ENCODE data around the gene APOBEC3B.

Gene APOBEC3B

GRCh38 chr22:38963872-38964271 is 18.3 kb upstream of the APOBEC3B start:
- no peak for DNase-seq (ENCODE audit: low read depth)
- no peak overlapping the region for H3K4me3 ChIP-seq (ENCODE audit: low read depth, low read length)
- no peak for TF ChIP-seq CTCF (IDR thresholded peaks at IDR 0.05; ENCODE audit: insufficient read depth, low read depth, low read length, missing control alignments)

GRCh38 chr22:38964306-38964705 is 17.8 kb upstream of the APOBEC3B start:
- no peak for TF ChIP-seq CTCF (IDR thresholded peaks at IDR 0.05; ENCODE audit: insufficient read depth, low read depth, low read length, missing control alignments)
- H3K4me3 ChIP-seq (ENCODE audit: low read depth, low read length): no peak overlapping the region
- no peak for DNase-seq (ENCODE audit: low read depth)

- H3K4me3 ChIP-seq (ENCODE audit: low read depth, low read length): no peak overlapping the region
- no peak for TF ChIP-seq CTCF (IDR thresholded peaks at IDR 0.05; ENCODE audit: insufficient read depth, low read depth, low read length, missing control alignments)
- no peak for DNase-seq (ENCODE audit: low read depth)
These were observed 17.2 kb upstream of the APOBEC3B start for GRCh38 chr22:38964989-38965388.

- DNase-seq (ENCODE audit: low read depth): no peak
- H3K4me3 ChIP-seq (ENCODE audit: low read depth, low read length): no peak overlapping the region
- TF ChIP-seq CTCF (IDR thresholded peaks at IDR 0.05; ENCODE audit: insufficient read depth, low read depth, low read length, missing control alignments): no peak
These were observed 16.4 kb upstream of the APOBEC3B start for GRCh38 chr22:38965614-38966379.

- TF ChIP-seq CTCF (IDR thresholded peaks at IDR 0.05; ENCODE audit: insufficient read depth, low read depth, low read length, missing control alignments): no peak
- no peak overlapping the region for H3K4me3 ChIP-seq (ENCODE audit: low read depth, low read length)
- DNase-seq (ENCODE audit: low read depth): no peak
These were observed 15.8 kb upstream of the APOBEC3B start for GRCh38 chr22:38966380-38966702.

- H3K4me3 ChIP-seq (ENCODE audit: low read depth, low read length): no peak overlapping the region
- no peak for TF ChIP-seq CTCF (IDR thresholded peaks at IDR 0.05; ENCODE audit: insufficient read depth, low read depth, low read length, missing control alignments)
- DNase-seq (ENCODE audit: low read depth): no peak
These were observed 15.2 kb upstream of the APOBEC3B start for GRCh38 chr22:38966942-38967341.

Measured in GM12865 (cell line).